ENCODE data around the gene MRPS7.

MRPS7 gene

GRCh38 chr17:75301502-75302206, 40.0 kb downstream of the MRPS7 start:
- H3K9me2 ChIP-seq (replicated peaks; ENCODE audit: low read depth, low read length), result no peaks in the 10 kb centered on the region
- H3K36me3 ChIP-seq (ENCODE audit: insufficient read depth, low read length), result no peaks in the 10 kb centered on the region
- no peak overlapping the region for H2AFZ ChIP-seq (ENCODE audit: low read length)
- no peaks in the 10 kb centered on the region for H3K27me3 ChIP-seq (ENCODE audit: insufficient read depth, low read length, poor library complexity, severe bottlenecking)
- no peaks in the 10 kb centered on the region for H3K4me1 ChIP-seq (ENCODE audit: insufficient read depth, low read length, poor library complexity, severe bottlenecking)
- no peak overlapping the region for H3K9ac ChIP-seq (ENCODE audit: low read depth, low read length, poor library complexity, severe bottlenecking)
- H3K4me2 ChIP-seq (ENCODE audit: low read depth, low read length, poor library complexity, severe bottlenecking), result no peak overlapping the region
- no peaks in the 10 kb centered on the region for H3F3A ChIP-seq (ENCODE audit: low read depth)
- no peaks in the 10 kb centered on the region for H4K20me1 ChIP-seq (ENCODE audit: insufficient read depth, low read length, poor library complexity, severe bottlenecking)
- TF ChIP-seq CTCF (conservative IDR thresholded peaks at IDR 0.05; ENCODE audit: low read length) (no peak), EZH2phosphoT487 (IDR thresholded peaks at IDR 0.05; ENCODE audit: borderline replicate concordance) (no peak)
- no peak overlapping the region for H3K4me3 ChIP-seq (ENCODE audit: low read length, poor library complexity, severe bottlenecking)
- no peaks in the 10 kb centered on the region for H3K79me2 ChIP-seq (ENCODE audit: insufficient read depth, low read length)
- no peaks in the 10 kb centered on the region for H3K9me3 ChIP-seq (ENCODE audit: insufficient read depth, low read depth, low read length)

- Histone ChIP-seq H3K36me3 (ENCODE audit: insufficient read depth, low read length) (no peaks in the 10 kb centered on the region), H3K9me2 (replicated peaks; ENCODE audit: low read depth, low read length) (no peaks in the 10 kb centered on the region), H3F3A (ENCODE audit: low read depth) (no peaks in the 10 kb centered on the region), H3K9me3 (ENCODE audit: insufficient read depth, low read depth, low read length) (no peaks in the 10 kb centered on the region), H3K4me3 (ENCODE audit: low read length, poor library complexity, severe bottlenecking) (no peak overlapping the region), H3K27me3 (ENCODE audit: insufficient read depth, low read length, poor library complexity, severe bottlenecking) (no peaks in the 10 kb centered on the region), H2AFZ (ENCODE audit: low read length) (no peak overlapping the region), H3K4me1 (ENCODE audit: insufficient read depth, low read length, poor library complexity, severe bottlenecking) (no peaks in the 10 kb centered on the region), H4K20me1 (ENCODE audit: insufficient read depth, low read length, poor library complexity, severe bottlenecking) (no peaks in the 10 kb centered on the region), H3K4me2 (ENCODE audit: low read depth, low read length, poor library complexity, severe bottlenecking) (no peak overlapping the region), H3K79me2 (ENCODE audit: insufficient read depth, low read length) (no peaks in the 10 kb centered on the region), H3K9ac (ENCODE audit: low read depth, low read length, poor library complexity, severe bottlenecking) (no peak overlapping the region)
- TF ChIP-seq CTCF (conservative IDR thresholded peaks at IDR 0.05; ENCODE audit: low read length) (no peak), EZH2phosphoT487 (IDR thresholded peaks at IDR 0.05; ENCODE audit: borderline replicate concordance) (no peak)
Observed at GRCh38 chr17:75307957-75308731, 46.5 kb downstream of the MRPS7 start.

- Histone ChIP-seq H3K36me3 (ENCODE audit: insufficient read depth, low read length) (no peaks in the 10 kb centered on the region), H3K27me3 (ENCODE audit: insufficient read depth, low read length, poor library complexity, severe bottlenecking) (no peaks in the 10 kb centered on the region), H3K4me1 (ENCODE audit: insufficient read depth, low read length, poor library complexity, severe bottlenecking) (no peaks in the 10 kb centered on the region), H3K9me2 (replicated peaks; ENCODE audit: low read depth, low read length) (no peaks in the 10 kb centered on the region), H3K4me2 (ENCODE audit: low read depth, low read length, poor library complexity, severe bottlenecking) (no peak overlapping the region), H3K9ac (ENCODE audit: low read depth, low read length, poor library complexity, severe bottlenecking) (no peak overlapping the region), H2AFZ (ENCODE audit: low read length) (no peak overlapping the region), H3K4me3 (ENCODE audit: low read length, poor library complexity, severe bottlenecking) (no peak overlapping the region), H3F3A (ENCODE audit: low read depth) (no peaks in the 10 kb centered on the region), H4K20me1 (ENCODE audit: insufficient read depth, low read length, poor library complexity, severe bottlenecking) (no peaks in the 10 kb centered on the region), H3K9me3 (ENCODE audit: insufficient read depth, low read depth, low read length) (no peaks in the 10 kb centered on the region), H3K79me2 (ENCODE audit: insufficient read depth, low read length) (no peaks in the 10 kb centered on the region)
- no peak for TF ChIP-seq CTCF (conservative IDR thresholded peaks at IDR 0.05; ENCODE audit: low read length)
- TF ChIP-seq EZH2phosphoT487 (IDR thresholded peaks at IDR 0.05; ENCODE audit: borderline replicate concordance), result no peak
Observed at GRCh38 chr17:75308732-75309629, 47.3 kb downstream of the MRPS7 start.
